ENCODE measurements around the gene PTPN3.

PTPN3 gene

GRCh38 chr9:109500421-109500974 lies 2.4 kb upstream of the PTPN3 start:
- DNase-seq = no peak

- DNase-seq = no peak
Measured at GRCh38 chr9:109499631-109500410, 1.7 kb upstream of the PTPN3 start.

- DNase-seq = no peak
Measured at GRCh38 chr9:109499093-109499630, 1.1 kb upstream of the PTPN3 start.

- no peak for DNase-seq
Measured at GRCh38 chr9:109497226-109498153, 617 bp downstream of the PTPN3 start.

GRCh38 chr9:109496841-109497225 lies 1.3 kb downstream of the PTPN3 start:
- DNase-seq = no peak

- no peak for DNase-seq
Measured at GRCh38 chr9:109496218-109496617, 1.9 kb downstream of the PTPN3 start.

GRCh38 chr9:109493648-109494047 lies 4.5 kb downstream of the PTPN3 start:
- no peak for DNase-seq

GRCh38 chr9:109491590-109491989 lies 6.5 kb downstream of the PTPN3 start:
- DNase-seq = no peak

GRCh38 chr9:109488791-109489492 lies 9.2 kb downstream of the PTPN3 start:
- DNase-seq = no peak

- DNase-seq = no peak
Measured at GRCh38 chr9:109488351-109488750, 9.8 kb downstream of the PTPN3 start.

- DNase-seq = no peak
Measured at GRCh38 chr9:109487247-109487646, 10.9 kb downstream of the PTPN3 start.

GRCh38 chr9:109483744-109484429 lies 14.2 kb downstream of the PTPN3 start:
- no peak for DNase-seq

GRCh38 chr9:109482391-109482916 lies 15.7 kb downstream of the PTPN3 start:
- no peak for DNase-seq

GRCh38 chr9:109481856-109482255 lies 16.3 kb downstream of the PTPN3 start:
- DNase-seq = no peak

- no peak for DNase-seq
Measured at GRCh38 chr9:109479822-109480221, 18.3 kb downstream of the PTPN3 start.

- DNase-seq = no peak
Measured at GRCh38 chr9:109478665-109479380, 19.3 kb downstream of the PTPN3 start.

GRCh38 chr9:109478051-109478563 lies 20.0 kb downstream of the PTPN3 start:
- no peak for DNase-seq

- DNase-seq = no peak
Measured at GRCh38 chr9:109477258-109478050, 20.7 kb downstream of the PTPN3 start.

- no peak for DNase-seq
Measured at GRCh38 chr9:109476642-109477257, 21.4 kb downstream of the PTPN3 start.

GRCh38 chr9:109475526-109475925 lies 22.6 kb downstream of the PTPN3 start:
- DNase-seq = no peak

Data from OCI-M1 (cell line).